Left kidney (tissue), 2 donors: ENCODE results near the gene ACP2. TPM values are rescaled to one million over a fixed set of nuclear protein-coding genes. Genes with fewer than 3 reads are reported as not detected.
"Not testable (repeated sequence)": the region's sequence is repeated elsewhere in the genome, so short reads cannot be mapped to it uniquely, and the experiment has no call there.

Source experiments
- DNase-seq: peaks from one replicate; pipeline ENCODE4 v3.0.0-alpha.2; 2013
- polyA plus RNA-seq: library from polyadenylated mRNA; unstranded; fragments of 120-200 nt; gene quantifications from one replicate; pipeline ENCODE4 v1.2.1, GENCODE V29; 2013; ENCODE audit not compliant: insufficient read length

ACP2 gene
- polyA plus RNA-seq, 1 donor: 57.7 TPM

- no peak for DNase-seq
Observed at GRCh38 chr11:47244448-47245350, 3.9 kb downstream of the ACP2 start.

DNA sequence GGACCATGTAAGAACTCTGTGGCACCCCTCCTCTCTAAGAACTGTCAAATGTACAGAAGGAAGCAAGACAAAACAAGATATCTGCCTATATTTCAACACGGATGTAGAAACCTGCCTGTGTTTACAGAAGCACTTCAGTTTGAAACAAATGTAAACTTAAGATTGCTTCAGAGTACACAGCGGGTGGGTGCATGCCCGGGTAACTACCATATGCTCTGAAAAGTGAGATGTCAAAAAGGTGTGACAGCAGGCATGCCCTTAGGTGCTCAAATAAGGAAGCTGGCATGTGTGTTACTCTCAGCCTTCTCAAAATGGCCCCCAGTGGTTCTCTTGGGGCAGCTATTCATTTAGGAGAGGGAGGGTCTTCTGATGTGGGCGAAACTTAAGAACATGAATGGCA, 5.2 kb downstream of the ACP2 start:
- no peak for DNase-seq

DNA sequence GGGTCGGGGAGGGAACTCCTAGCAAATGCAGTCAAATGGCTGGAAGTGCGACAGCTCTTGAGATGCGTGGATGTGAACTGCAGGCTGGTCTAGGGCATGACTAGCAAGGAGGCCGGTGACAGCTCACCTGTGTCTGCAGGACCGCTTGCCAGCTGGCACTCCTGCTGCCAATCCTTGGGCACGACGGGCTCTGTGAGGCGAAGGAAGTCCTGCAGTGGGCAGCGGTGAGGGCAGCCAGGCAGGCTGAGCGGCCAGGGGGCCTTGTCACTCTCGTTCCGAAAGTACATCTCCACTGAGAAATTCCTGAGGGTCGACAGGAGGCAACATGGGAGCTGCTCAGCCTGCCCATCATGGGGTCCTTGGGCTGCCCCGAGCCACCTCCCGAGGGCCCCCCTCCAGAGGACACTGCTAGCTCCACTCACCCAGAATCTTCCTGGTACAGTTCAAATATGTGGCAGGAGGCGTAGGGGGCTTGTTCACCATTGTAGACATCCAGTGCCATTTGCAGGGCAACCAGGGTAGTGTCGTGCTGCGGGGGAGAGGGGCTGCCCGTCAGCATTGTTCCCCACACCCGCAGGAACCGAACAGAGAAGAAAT, 5.9 kb downstream of the ACP2 start:
- DNase-seq: no peak

GRCh38 chr11:47241841-47242301, 6.7 kb downstream of the ACP2 start:
- DNase-seq: no peak

- no peak for DNase-seq
Observed at GRCh38 chr11:47239852-47240251, 8.8 kb downstream of the ACP2 start.

GRCh38 chr11:47236482-47236881, 12.1 kb downstream of the ACP2 start:
- no peak for DNase-seq

GRCh38 chr11:47235163-47235562, 13.5 kb downstream of the ACP2 start:
- no peak for DNase-seq

DNA sequence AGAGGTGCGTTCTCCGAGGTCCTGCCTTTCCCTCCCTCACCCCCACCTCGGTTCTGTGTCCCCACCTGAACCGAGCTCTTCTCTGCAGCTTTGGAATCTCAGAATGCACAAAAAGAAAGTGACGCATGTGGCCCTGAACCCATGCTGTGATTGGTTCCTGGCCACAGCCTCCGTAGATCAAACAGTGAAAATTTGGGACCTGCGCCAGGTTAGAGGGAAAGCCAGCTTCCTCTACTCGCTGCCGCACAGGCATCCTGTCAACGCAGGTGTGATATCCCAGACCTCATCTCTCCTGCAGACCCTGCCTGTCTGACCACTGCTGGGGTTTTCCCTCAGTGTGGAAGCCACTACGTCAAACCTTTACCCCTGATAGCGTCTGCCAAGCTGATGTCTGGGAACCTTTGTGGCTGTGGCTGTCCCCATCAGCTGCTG, 13.9 kb downstream of the ACP2 start:
- no peak for DNase-seq

DNA sequence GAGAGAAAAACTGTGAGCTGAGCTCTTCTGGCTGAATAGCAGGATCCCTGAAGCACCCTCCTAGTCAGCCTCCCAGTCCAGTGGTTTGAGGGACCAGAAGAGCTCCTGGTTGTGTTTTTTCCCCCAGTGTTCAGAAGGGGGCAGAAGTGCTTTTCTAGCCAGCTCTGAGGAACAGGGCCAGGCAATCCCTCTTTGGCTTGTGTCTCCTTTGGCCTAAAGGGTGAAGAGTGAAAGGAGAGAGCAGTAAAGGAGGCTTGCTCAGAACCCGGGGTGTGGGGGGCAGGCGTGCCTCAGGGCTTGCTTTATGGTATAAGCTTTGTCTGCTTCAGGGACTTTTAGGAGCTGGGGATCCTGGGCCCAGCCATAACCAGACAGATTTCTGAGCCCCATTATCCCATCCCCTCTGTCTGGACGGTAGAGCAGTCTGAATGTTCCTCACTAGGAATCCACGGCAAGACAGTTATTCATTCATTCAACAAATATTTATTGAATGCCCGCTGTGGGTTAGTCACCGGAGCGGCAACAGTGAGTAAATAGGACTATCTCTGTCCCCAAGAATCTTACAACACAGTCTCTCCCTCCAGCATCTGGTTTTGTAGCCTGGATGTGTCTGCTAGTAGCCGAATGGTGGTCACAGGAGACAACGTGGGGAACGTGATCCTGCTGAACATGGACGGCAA, 14.5 kb downstream of the ACP2 start:
- no peak for DNase-seq

GRCh38 chr11:47233051-47233450, 15.6 kb downstream of the ACP2 start:
- no peak for DNase-seq

GRCh38 chr11:47229161-47229560, 19.5 kb downstream of the ACP2 start:
- DNase-seq: no peak

DNA sequence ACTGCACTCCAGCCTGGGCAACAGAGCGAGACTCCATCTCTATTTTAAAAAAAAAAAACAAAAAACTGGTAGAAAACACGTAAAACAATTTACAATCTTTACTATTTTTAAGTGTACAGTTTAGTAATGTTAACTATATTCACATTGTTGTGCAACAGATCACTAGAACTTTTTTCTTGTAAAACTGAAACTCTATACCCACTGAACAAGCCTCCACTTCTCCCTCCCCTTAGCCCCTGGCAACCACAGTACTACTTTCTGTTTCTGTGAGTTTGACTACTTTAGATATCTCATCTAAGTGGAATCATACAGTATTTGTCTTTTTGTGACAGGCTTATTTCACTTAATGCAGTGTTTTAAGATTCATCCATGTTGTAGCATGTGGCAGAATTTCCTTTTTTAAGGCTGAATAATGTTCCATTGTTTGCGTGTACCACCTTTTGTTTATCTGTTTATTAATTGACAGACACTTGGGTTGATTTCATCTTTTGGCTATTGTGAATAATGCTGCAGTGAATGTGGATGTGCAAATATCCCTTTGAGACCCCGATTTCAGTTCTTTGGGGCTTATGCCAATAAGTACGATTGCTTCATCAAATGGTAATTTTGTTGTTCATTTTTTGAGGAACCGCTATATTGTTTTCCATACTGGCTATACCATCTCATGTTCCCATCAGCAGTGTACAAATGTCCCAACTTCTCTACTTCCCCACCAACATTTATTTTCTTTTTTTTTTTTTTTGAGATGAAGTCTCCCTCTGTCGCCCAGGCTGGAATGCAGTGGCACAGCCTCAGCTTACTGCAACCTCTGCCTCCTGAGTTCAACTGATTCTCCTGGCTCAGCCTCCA, 22.8 kb downstream of the ACP2 start:
- no peak for DNase-seq

DNA sequence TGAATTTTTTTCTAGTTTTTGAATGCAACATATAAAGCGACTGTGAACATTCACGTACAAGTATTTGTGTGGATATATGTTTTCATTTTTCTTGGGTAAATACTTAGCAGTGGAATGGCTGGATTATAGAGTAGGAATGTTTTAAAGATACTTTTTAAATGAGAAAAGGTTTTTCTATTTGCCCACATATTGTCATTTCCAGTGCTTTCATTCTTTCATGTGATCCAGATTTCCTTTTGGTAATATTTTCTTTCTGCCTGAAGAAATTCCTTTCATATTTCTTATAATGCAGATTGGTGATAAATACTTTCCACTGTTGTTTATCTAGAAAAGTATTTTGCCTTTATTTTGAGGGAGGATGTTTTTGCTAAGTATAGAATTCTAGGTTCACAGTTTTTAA, 25.9 kb downstream of the ACP2 start:
- no peak for DNase-seq

GRCh38 chr11:47220401-47220821, 28.2 kb downstream of the ACP2 start:
- DNase-seq: no peak

DNA sequence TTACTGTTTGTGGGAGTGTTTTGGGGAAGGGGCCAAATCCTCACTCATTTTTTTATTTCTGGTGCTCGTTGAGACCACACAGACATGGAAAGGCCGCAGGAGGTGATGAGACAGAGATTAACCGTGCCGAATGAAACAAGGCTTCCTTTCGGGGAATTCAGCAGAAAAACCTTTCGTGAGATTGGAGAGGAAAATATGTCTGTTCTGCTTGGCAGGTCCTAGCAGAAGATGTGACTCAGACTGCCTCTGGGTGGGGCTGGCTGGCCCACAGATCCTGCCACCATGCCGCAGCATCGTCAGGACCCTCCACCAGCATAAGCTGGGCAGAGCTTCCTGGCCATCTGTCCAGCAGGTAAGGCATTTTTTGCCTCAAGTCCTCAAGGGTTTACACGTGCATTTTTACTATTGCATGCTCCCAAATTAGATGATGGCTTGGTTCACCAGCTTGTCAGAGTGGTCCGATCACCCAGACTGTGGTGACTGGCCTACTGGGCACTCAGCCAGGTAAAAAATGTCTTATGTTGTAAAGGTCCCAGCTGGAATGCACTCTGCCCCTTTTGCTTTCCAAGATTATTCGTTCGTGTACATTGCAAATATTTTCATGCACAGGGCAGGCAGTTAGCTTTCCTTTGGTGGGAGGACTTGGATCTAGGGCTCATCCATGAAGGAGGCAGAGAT, 32.4 kb downstream of the ACP2 start:
- no peak for DNase-seq

DNA sequence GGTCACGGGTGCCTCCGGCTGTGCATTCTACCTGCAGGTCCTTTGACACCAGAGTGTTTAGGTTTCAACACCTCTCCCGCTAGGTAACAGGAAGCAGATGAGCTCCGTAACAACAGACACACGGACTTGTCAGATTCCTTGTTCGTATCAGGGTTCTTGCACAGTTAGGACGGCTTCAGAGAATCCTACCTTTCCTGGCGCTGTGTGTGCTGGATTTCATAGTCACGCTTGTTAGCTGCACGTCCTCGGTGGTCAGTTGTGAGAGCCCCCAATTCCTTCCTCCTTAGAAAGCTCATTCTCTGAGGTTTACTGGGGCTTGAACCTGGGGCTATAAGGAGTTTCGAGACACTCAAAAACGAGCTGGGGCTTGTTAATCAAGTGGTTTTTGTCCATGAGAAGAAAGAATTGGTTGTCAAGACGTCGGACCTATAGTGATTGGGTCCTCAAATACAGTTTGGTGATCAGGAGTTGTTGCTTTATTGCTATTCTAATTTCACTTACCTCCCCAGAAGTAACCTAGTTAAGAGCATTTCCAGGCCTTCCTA, 33.2 kb downstream of the ACP2 start:
- DNase-seq: peak; percentile 45

GRCh38 chr11:47213950-47214565, 34.6 kb downstream of the ACP2 start:
- DNase-seq: peak; percentile 78

DNA sequence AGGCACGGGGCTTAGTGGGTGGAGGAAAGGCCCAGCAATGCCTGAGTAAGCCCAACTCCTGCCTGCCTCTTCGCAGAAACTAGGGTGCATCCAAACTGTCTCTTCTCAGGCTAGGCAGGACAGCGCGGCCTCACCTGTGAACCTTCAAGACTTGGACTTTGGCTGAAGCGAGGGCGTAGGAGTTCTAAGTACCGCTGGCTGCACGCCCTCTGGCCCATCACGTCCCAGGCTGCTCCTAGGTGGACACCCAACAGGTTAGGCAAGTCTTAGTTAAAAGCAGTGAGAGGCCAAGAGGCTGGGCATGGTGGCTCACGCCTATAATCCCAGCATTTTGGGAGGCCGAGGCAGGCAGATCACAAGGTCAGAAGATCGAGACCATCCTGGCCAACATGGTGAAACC, 35.7 kb downstream of the ACP2 start:
- no peak for DNase-seq

GRCh38 chr11:47208628-47209027, 40.0 kb downstream of the ACP2 start:
- DNase-seq: no peak

DNA sequence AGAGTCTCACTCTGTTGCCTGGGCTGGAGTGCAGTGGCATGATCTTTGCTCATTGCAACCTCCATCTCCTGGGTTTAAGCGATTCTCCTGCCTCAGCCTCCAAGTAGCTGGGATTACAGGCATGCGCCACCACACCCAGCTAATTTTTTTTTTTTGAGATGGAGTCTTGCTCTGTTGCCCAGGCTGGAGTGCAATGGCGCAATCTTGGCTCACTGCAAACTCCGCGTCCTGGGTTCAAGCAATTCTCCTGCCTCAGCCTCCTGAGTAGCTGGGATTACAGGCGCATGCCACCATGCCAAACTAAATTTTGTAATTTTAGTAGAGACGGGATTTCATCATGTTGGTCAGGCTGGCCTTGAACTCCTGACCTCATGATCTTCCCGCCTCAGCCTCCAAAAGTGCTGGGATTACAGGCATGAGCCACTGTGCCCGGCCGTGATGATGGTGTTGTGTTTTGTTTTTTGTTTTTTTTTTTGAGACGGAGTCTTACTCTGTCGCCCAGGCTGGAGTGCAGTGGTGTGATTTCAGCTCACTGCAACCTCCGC, 40.5 kb downstream of the ACP2 start:
- not testable (repeated sequence) for DNase-seq
